K562 (cell line): Measurements from ENCODE around the gene LSP1. TPM values are rescaled to one million over a fixed set of nuclear protein-coding genes. Genes with fewer than 3 reads are reported as not detected.

Experiments used
- ATAC-seq: fragments of 200-7000 bp; cut with Tn5 transposase; 3 replicates; pipeline ENCODE4 v1.9.1; 2020; ENCODE audit warnings: moderate library complexity
- BruUV-seq: library from RNA; stranded (reverse); fragments of 400-500 nt; replicated peaks from 2 replicates; lab custom pipeline; 2021; lab: Mats Ljungman, UMichigan
- CTCF ChIA-PET: fragments of 300-600 bp; formaldehyde crosslinking; extraction: SDS; loops from one replicate; lab custom pipeline; 2021; ENCODE audit warnings: low intra/inter-chr PET ratio; lab: Yijun Ruan, JAX
- POLR2A ChIA-PET: fragments of 300-600, 350-650 bp; sonication (Branson Sonifier 250); formaldehyde crosslinking; extraction: SDS; loops from one replicate; lab custom pipeline; 2021; ENCODE audit warnings: antibody characterized with exemption, inconsistent platforms; lab: Yijun Ruan, JAX
- DNase-seq, 4 experiments: peaks; one replicate each; pipeline versions ENCODE4 v3.0.0 to v3.0.0-alpha.2; 2011 to 2018; ENCODE audit warnings: low spot score in 3 of 4, mixed read lengths in 3 of 4; ENCODE audit errors: extremely low read depth in 1 of 4
- FAIRE-seq: peaks from 2 replicates; lab custom pipeline; 2011; peaks lifted over from hg19 to GRCh38; lab: Jason Lieb, UNC
- H2AFZ ChIP-seq: 2 replicates; pipeline ENCODE4 v1.6.0; 2011; ENCODE audit warnings: low read depth, low read length, control low read depth, inconsistent platforms
- H3K27ac ChIP-seq: fragments of 200-600 bp; 3 replicates; pipeline ENCODE4 v1.8.0; 2011; ENCODE audit warnings: low read depth, mild to moderate bottlenecking, control low read depth, inconsistent platforms, low read length, moderate library complexity, mixed read lengths; ENCODE audit errors: extremely low read depth
- H3K27me3 ChIP-seq, 2 experiments: fragments of 300-600 bp in 1 of 2; 2 replicates in 1 of 2; 3 replicates in 1 of 2; pipeline versions ENCODE4 v1.6.0 to v1.8.0; 2011; ENCODE audit warnings: inconsistent platforms in 2 of 2, low read length in 2 of 2, mild to moderate bottlenecking in 1 of 2, mixed read lengths in 1 of 2, moderate library complexity in 1 of 2; ENCODE audit not compliant: control insufficient read depth in 2 of 2, insufficient read depth in 2 of 2
- H3K36me3 ChIP-seq: fragments of 300-600 bp; 3 replicates; pipeline ENCODE4 v1.8.0; 2011; ENCODE audit warnings: mild to moderate bottlenecking, low read length, inconsistent platforms; ENCODE audit not compliant: control insufficient read depth, insufficient read depth
- H3K4me1 ChIP-seq, 2 experiments: fragments of 200-600 bp in 1 of 2; replicated peaks in 1 of 2; 2 replicates in 1 of 2; 3 replicates in 1 of 2; pipeline versions ENCODE4 v1.5.1 to v1.8.0; 2011; ENCODE audit warnings: inconsistent platforms in 2 of 2, low read length in 2 of 2, mild to moderate bottlenecking in 1 of 2, mixed read lengths in 1 of 2, moderate library complexity in 1 of 2; ENCODE audit not compliant: control insufficient read depth in 2 of 2, insufficient read depth in 2 of 2
- H3K4me2 ChIP-seq: 2 replicates; pipeline ENCODE4 v1.6.1; 2011; ENCODE audit warnings: low read length, control low read depth, inconsistent platforms, mixed read lengths; ENCODE audit not compliant: insufficient read depth
- H3K4me3 ChIP-seq: fragments of 200-600 bp; sonication (generic), shearing (Covaris generic); 2 replicates; pipeline ENCODE4 v1.5.1; 2016; ENCODE audit warnings: control low read depth, inconsistent platforms
- H3K79me2 ChIP-seq: fragments of 200-600 bp; 3 replicates; pipeline ENCODE4 v1.8.0; 2011; ENCODE audit warnings: low read length, inconsistent platforms; ENCODE audit not compliant: control insufficient read depth, insufficient read depth
- H3K9ac ChIP-seq, 2 experiments: 2 replicates each; pipeline versions ENCODE4 v1.6.0 to v1.6.1; 2011; ENCODE audit warnings: low read depth in 2 of 2, low read length in 2 of 2, control low read depth in 1 of 2, inconsistent platforms in 1 of 2, mild to moderate bottlenecking in 1 of 2, mixed read lengths in 1 of 2; ENCODE audit not compliant: insufficient read depth in 1 of 2
- H3K9me1 ChIP-seq: one replicate; pipeline ENCODE4 v1.6.0; 2011; ENCODE audit warnings: inconsistent platforms, mild to moderate bottlenecking, low read length, moderate library complexity; ENCODE audit not compliant: control insufficient read depth, insufficient read depth
- H3K9me3 ChIP-seq: replicated peaks from 2 replicates; pipeline ENCODE4 v1.5.1; 2011; ENCODE audit warnings: low read depth, low read length, inconsistent platforms; ENCODE audit not compliant: control insufficient read depth, insufficient read depth
- H4K20me1 ChIP-seq: replicated peaks from 2 replicates; pipeline ENCODE4 v1.6.1; 2011; ENCODE audit warnings: low read length, inconsistent platforms, mixed read lengths; ENCODE audit not compliant: control insufficient read depth, insufficient read depth
- CC2D1A ChIP-seq: fragments of 450-650 bp; IDR thresholded peaks from 2 replicates; pipeline ENCODE4 v1.6.1; 2017; ENCODE audit warnings: mild to moderate bottlenecking
- DNMT1 ChIP-seq: fragments of 450-650 bp; IDR thresholded peaks from 2 replicates; pipeline ENCODE4 v1.6.1; 2016; ENCODE audit warnings: antibody characterized with exemption, mild to moderate bottlenecking
- ETV5 ChIP-seq: sonication (generic); formaldehyde crosslinking; IDR thresholded peaks from 2 replicates; pipeline ENCODE4 v1.4.0; 2020; ENCODE audit warnings: low read depth, mild to moderate bottlenecking, missing genetic modification reagents
- HLTF ChIP-seq: fragments of 450-650 bp; IDR thresholded peaks from 2 replicates; pipeline ENCODE4 v1.6.1; 2016
- JUNB ChIP-seq: fragments of 450-650 bp; formaldehyde crosslinking; conservative IDR thresholded peaks from 2 replicates; pipeline ENCODE4 v1.4.0; 2020; ENCODE audit warnings: mild to moderate bottlenecking
- PCBP1 ChIP-seq: fragments of 200-400 bp; formaldehyde crosslinking; IDR thresholded peaks from 2 replicates; pipeline ENCODE4 v1.6.1; 2018; ENCODE audit warnings: mild to moderate bottlenecking, low read depth, low read length; ENCODE audit not compliant: poor library complexity, severe bottlenecking
- RAD21 ChIP-seq, 2 experiments: fragments of 250-450 bp in 1 of 2; fragments of 450-650 bp in 1 of 2; sonication (Bioruptor Pico) in 1 of 2; formaldehyde crosslinking in 1 of 2; IDR thresholded peaks in 1 of 2; conservative IDR thresholded peaks in 1 of 2; 2 replicates each; pipeline versions ENCODE4 v1.4.0 to v1.8.0; 2020 to 2022; ENCODE audit warnings: mild to moderate bottlenecking in 2 of 2, moderate library complexity in 1 of 2
- RBM17 ChIP-seq: fragments of 200-400 bp; formaldehyde crosslinking; IDR thresholded peaks from 2 replicates; pipeline ENCODE4 v1.6.1; 2017; ENCODE audit warnings: low read depth, mild to moderate bottlenecking, low read length, borderline replicate concordance
- SMC3 ChIP-seq: conservative IDR thresholded peaks from 2 replicates; pipeline ENCODE4 v1.6.1; 2011; ENCODE audit warnings: low read depth, low read length, improper control_type of control experiment; ENCODE audit not compliant: insufficient read depth
- STAG1 ChIP-seq: sonication (generic); formaldehyde crosslinking; IDR thresholded peaks from 2 replicates; pipeline ENCODE4 v1.5.0; 2020; ENCODE audit warnings: missing genetic modification reagents, borderline replicate concordance
- ZNF41 ChIP-seq: fragments of 250-450 bp; sonication (Bioruptor Pico); conservative IDR thresholded peaks from 2 replicates; pipeline ENCODE4 v1.4.0; 2020; ENCODE audit warnings: mild to moderate bottlenecking
- WGBS: fragments of 100-300 bp; shearing (Covaris generic); methylation state at CpG from one replicate; pipeline ENCODE4 v1.1.6; 2016; ENCODE audit warnings: low coverage, mixed read lengths; ENCODE audit not compliant: insufficient coverage; ENCODE audit errors: missing lambda C conversion rate; 5-methylcytosine and 5-hydroxymethylcytosine counted together
- in situ Hi-C: fragments of 300-500 bp; cut with MboI; formaldehyde crosslinking; loops from 4 replicates; pipeline ENCODE4 v1.15.0; 2018; ENCODE audit warnings: inconsistent platforms, mixed read lengths
- intact Hi-C: fragments of 100-400 bp; cut with micrococcal nuclease; formaldehyde crosslinking; loops from 2 replicates; pipeline ENCODE4 v1.14.2; 2022
- polyA plus RNA-seq, 8 experiments: library from polyadenylated mRNA; depleted of rRNA in 4 of 8; stranded (reverse) in 5 of 8; unstranded in 3 of 8; fragments of >200 nt; fragmentation: Nextera tagmentation in 2 of 8; fragmentation: Illumina TruSeq in 1 of 8; extraction: Ambion mirVana in 2 of 8; extraction: Trizol in 1 of 8; gene quantifications; 2 replicates each; pipeline versions ENCODE4 v1.2.1 to v1.2.3, GENCODE V29; 2011 to 2014; ENCODE audit warnings: inconsistent platforms in 1 of 8, missing spikeins in 1 of 8
- total RNA-seq, 7 experiments: library from RNA; depleted of rRNA in 6 of 7; stranded (reverse); fragments of >200 nt in 6 of 7; fragmentation: Illumina TruSeq in 2 of 7; extraction: Trizol in 2 of 7; gene quantifications; 2 replicates each; pipeline versions ENCODE4 v1.2.1 to v1.2.3, GENCODE V29; 2011 to 2021; ENCODE audit warnings: low replicate concordance in 1 of 7
- TF ChIP-seq, protein P1 (sequence below): fragments of 450-650 bp; formaldehyde crosslinking; IDR thresholded peaks from 2 replicates; pipeline ENCODE4 v1.4.0; 2020; ENCODE audit warnings: mild to moderate bottlenecking, moderate library complexity
- TF ChIP-seq, protein P2 (sequence below), 3 experiments: IDR thresholded peaks in 2 of 3; conservative IDR thresholded peaks in 1 of 3; 2 replicates each; pipeline ENCODE4 v1.5.1; 2011 to 2012; ENCODE audit warnings: low read length in 3 of 3, mild to moderate bottlenecking in 3 of 3, control low read depth in 2 of 3, improper control_type of control experiment in 1 of 3, inconsistent platforms in 1 of 3, low read depth in 1 of 3, mixed read lengths in 1 of 3, moderate library complexity in 1 of 3; ENCODE audit not compliant: insufficient read depth in 2 of 3
- TF ChIP-seq, protein P3 (sequence below): sonication (generic); formaldehyde crosslinking; IDR thresholded peaks from 2 replicates; pipeline ENCODE4 v1.9.0; 2022; ENCODE audit warnings: mild to moderate bottlenecking, missing genetic modification reagents
- TF ChIP-seq, protein P4 (sequence below): fragments of 200-800 bp; sonication (Bioruptor generic); IDR thresholded peaks from 2 replicates; pipeline ENCODE4 v1.6.1; 2017; ENCODE audit warnings: missing genetic modification characterization, missing compliant biosample characterization

The LSP1 gene
- total and polyA plus RNA-seq, 9 of the 15 experiments (the other 6 are each of a cell fraction or from before 2014, with no cell fraction given) = 0.08 to 2.9 (median 0.65) TPM; not detected in 2

DNA sequence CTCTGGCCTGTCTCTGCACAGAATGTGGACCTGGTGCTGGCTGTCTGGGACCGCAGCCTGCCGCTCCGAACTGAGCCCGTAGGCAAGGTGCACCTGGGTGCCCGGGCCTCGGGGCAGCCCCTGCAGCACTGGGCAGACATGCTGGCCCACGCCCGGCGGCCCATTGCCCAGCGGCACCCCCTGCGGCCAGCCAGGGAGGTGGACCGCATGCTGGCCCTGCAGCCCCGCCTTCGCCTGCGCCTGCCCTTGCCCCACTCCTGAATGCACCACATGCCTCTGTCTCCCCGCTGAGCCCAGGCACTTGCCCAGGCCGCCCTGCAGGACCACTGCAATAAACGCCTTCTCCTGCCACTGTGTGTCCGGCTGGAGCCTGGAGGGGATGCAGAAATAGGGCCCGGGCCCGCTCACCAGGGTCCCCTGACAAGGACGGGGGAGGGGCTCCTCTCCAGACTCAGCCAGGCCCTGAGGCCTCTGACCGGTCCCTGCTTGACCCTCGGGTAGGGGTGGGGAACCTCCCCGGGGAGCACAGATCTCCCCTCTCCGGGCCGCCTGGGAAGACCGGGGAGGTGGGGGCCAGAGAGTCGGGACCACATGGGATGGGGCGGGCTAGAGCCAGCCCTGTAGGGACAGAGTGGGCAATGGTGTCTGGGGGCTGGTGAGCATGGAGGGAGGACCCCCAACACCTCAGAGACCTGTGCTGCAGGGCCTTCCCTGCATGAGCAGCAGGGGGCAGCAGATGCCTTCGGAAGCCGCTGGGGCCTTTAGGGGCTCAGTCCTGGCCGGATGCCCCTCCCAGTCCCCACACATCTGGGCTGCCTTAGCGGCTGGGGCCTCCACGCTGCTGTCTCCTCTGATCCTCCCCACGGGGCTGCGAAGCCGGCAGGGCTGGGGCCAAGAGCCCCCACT is 15.5 kb upstream of the LSP1 start:
- BruUV-seq = no TSS peak
- Histone ChIP-seq H3K79me2 (no peaks in the 10 kb centered on the region), H3K4me3 (no peak overlapping the region), H3K27ac (no peak overlapping the region), H4K20me1 (peaks cover 12% of the 10 kb centered on the region), H2AFZ (no peak overlapping the region), H3K27me3 (peaks cover 3 to 63% of the 10 kb centered on the region in 2 experiments; a peak in 3 of 5 replicates), H3K9ac (no peak overlapping the region), H3K4me2 (no peak overlapping the region), H3K36me3 (no peaks in the 10 kb centered on the region), H3K9me1 (no peaks in the 10 kb centered on the region), H3K9me3 (no peaks in the 10 kb centered on the region), H3K4me1 (peaks cover 0 to 53% of the 10 kb centered on the region in 2 experiments; a peak in 4 of 5 replicates)
- in situ Hi-C loops (no loop called here), intact Hi-C loops (loop anchor here (2.0 kb wide), 1 partner anchor 45 kb away; no protein-coding TSS in a partner anchor)
- ATAC-seq = peak; percentile 88
- ChIA-PET CTCF (interaction anchor here (0.5 to 3.5 kb wide), 6 partner anchors 135 to 314 kb away, joined by 3 to 54 read pairs (median 4); partner anchors contain the start of gene H19), POLR2A (interaction anchor here (1.3 kb wide), 1 partner anchor 11 kb away, joined by 3 read pairs; no protein-coding TSS in a partner anchor)
- FAIRE-seq = no peak
- 5% methylated on average over 37 of the region's 38 CpGs for WGBS
- peak; percentile 74 to 88 (median 86) for DNase-seq
- TF ChIP-seq, protein P1, sequence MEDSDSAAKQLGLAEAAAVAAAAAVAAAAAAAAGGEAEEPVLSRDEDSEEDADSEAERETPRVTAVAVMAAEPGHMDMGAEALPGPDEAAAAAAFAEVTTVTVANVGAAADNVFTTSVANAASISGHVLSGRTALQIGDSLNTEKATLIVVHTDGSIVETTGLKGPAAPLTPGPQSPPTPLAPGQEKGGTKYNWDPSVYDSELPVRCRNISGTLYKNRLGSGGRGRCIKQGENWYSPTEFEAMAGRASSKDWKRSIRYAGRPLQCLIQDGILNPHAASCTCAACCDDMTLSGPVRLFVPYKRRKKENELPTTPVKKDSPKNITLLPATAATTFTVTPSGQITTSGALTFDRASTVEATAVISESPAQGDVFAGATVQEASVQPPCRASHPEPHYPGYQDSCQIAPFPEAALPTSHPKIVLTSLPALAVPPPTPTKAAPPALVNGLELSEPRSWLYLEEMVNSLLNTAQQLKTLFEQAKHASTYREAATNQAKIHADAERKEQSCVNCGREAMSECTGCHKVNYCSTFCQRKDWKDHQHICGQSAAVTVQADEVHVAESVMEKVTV (CRISPR knock-in tag) = peak; percentile 65
- TF ChIP-seq JUNB (CRISPR knock-in tag) (no peak), SMC3 (peak; percentile 95), STAG1 (CRISPR knock-in tag) (peak; percentile 88; the same call in 1 of the 2 replicates), DNMT1 (no peak), RBM17 (no peak), CC2D1A (peak; percentile 76), ZNF41 (CRISPR knock-in tag) (no peak), HLTF (no peak), RAD21 (CRISPR knock-in tag; conservative IDR thresholded peaks at IDR 0.05 in 1 of 2, IDR thresholded peaks at IDR 0.05 in 1 of 2) (peak; percentile 71 to 94), PCBP1 (peak; percentile 29), ETV5 (0 out of 2 replicates have a peak, but pooled peaks have one; percentile 50)
- TF ChIP-seq, protein P2, sequence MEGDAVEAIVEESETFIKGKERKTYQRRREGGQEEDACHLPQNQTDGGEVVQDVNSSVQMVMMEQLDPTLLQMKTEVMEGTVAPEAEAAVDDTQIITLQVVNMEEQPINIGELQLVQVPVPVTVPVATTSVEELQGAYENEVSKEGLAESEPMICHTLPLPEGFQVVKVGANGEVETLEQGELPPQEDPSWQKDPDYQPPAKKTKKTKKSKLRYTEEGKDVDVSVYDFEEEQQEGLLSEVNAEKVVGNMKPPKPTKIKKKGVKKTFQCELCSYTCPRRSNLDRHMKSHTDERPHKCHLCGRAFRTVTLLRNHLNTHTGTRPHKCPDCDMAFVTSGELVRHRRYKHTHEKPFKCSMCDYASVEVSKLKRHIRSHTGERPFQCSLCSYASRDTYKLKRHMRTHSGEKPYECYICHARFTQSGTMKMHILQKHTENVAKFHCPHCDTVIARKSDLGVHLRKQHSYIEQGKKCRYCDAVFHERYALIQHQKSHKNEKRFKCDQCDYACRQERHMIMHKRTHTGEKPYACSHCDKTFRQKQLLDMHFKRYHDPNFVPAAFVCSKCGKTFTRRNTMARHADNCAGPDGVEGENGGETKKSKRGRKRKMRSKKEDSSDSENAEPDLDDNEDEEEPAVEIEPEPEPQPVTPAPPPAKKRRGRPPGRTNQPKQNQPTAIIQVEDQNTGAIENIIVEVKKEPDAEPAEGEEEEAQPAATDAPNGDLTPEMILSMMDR (IDR thresholded peaks at IDR 0.05 in 2 of 3, conservative IDR thresholded peaks at IDR 0.05 in 1 of 3; ENCODE audit: insufficient read depth in 2 of 3, low read depth in 1 of 3, low read length in 3 of 3) = peak; percentile 75 to 90 (median 81)
- TF ChIP-seq, protein P3, sequence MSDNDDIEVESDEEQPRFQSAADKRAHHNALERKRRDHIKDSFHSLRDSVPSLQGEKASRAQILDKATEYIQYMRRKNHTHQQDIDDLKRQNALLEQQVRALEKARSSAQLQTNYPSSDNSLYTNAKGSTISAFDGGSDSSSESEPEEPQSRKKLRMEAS (CRISPR knock-in tag) = peak; percentile 22; the same call in 1 of the 2 replicates
- TF ChIP-seq, protein P4, sequence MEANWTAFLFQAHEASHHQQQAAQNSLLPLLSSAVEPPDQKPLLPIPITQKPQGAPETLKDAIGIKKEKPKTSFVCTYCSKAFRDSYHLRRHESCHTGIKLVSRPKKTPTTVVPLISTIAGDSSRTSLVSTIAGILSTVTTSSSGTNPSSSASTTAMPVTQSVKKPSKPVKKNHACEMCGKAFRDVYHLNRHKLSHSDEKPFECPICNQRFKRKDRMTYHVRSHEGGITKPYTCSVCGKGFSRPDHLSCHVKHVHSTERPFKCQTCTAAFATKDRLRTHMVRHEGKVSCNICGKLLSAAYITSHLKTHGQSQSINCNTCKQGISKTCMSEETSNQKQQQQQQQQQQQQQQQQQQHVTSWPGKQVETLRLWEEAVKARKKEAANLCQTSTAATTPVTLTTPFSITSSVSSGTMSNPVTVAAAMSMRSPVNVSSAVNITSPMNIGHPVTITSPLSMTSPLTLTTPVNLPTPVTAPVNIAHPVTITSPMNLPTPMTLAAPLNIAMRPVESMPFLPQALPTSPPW (CRISPR knock-in tag) = peak; percentile 53
